Liver (tissue), 9 donors: ENCODE measurements around the gene THEM4. TPM values are rescaled to one million over a fixed set of nuclear protein-coding genes. Genes with fewer than 3 reads are reported as not detected.

Source experiments
- DNase-seq: peaks from one replicate; pipeline ENCODE4 v3.0.0-alpha.2; 2017; ENCODE audit warnings: low spot score
- H3K27ac ChIP-seq, 2 donors: one replicate each; pipeline ENCODE4 v1.7.0; 2013; ENCODE audit warnings: inconsistent platforms in 2 of 2, low read length in 2 of 2, control low read depth in 1 of 2, low read depth in 1 of 2, mild to moderate bottlenecking in 1 of 2
- H3K27me3 ChIP-seq, 4 donors: one replicate each; pipeline versions ENCODE4 v1.6.1 to v1.7.0; 2013; ENCODE audit warnings: low read length in 3 of 4, inconsistent platforms in 1 of 4, mild to moderate bottlenecking in 1 of 4, moderate library complexity in 1 of 4; ENCODE audit not compliant: control insufficient read depth in 4 of 4, insufficient read depth in 4 of 4
- H3K36me3 ChIP-seq, 4 donors: one replicate each; pipeline versions ENCODE4 v1.6.1 to v1.7.0; 2013; ENCODE audit warnings: low read length in 3 of 4, mild to moderate bottlenecking in 3 of 4, low read depth in 1 of 4, moderate library complexity in 1 of 4; ENCODE audit not compliant: control insufficient read depth in 4 of 4, insufficient read depth in 3 of 4
- H3K4me1 ChIP-seq, 4 donors: one replicate each; pipeline versions ENCODE4 v1.6.1 to v1.7.0; 2013; ENCODE audit warnings: low read length in 3 of 4, mild to moderate bottlenecking in 3 of 4, moderate library complexity in 1 of 4; ENCODE audit not compliant: control insufficient read depth in 4 of 4, insufficient read depth in 4 of 4
- H3K4me3 ChIP-seq, 3 donors: one replicate each; pipeline versions ENCODE4 v1.6.1 to v1.7.0; 2013; ENCODE audit warnings: low read length in 3 of 3, control low read depth in 1 of 3, low read depth in 1 of 3, mild to moderate bottlenecking in 1 of 3
- H3K9ac ChIP-seq, 2 donors: one replicate each; pipeline ENCODE4 v1.7.0; 2013; ENCODE audit warnings: low read length in 2 of 2, mild to moderate bottlenecking in 2 of 2, moderate library complexity in 2 of 2, control low read depth in 1 of 2, low read depth in 1 of 2
- H3K9me3 ChIP-seq, 4 donors: one replicate each; pipeline versions ENCODE4 v1.6.1 to v1.7.0; 2013; ENCODE audit warnings: low read length in 3 of 4; ENCODE audit not compliant: control insufficient read depth in 4 of 4
- EGR1 ChIP-seq, 2 donors: IDR thresholded peaks; 2 replicates each; pipeline ENCODE4 v1.6.1; 2016 to 2018; ENCODE audit warnings: antibody characterized with exemption in 2 of 2, low read depth in 2 of 2
- FOXA1 ChIP-seq: IDR thresholded peaks from 2 replicates; pipeline ENCODE4 v1.6.1; 2016; ENCODE audit warnings: antibody characterized with exemption
- FOXA2 ChIP-seq: IDR thresholded peaks from 2 replicates; pipeline ENCODE4 v1.6.1; 2016; ENCODE audit warnings: antibody characterized with exemption
- GABPA ChIP-seq, 2 donors: IDR thresholded peaks in 1 of 2; conservative IDR thresholded peaks in 1 of 2; 2 replicates each; pipeline ENCODE4 v1.6.1; 2016; ENCODE audit warnings: antibody characterized with exemption in 2 of 2, mild to moderate bottlenecking in 1 of 2, moderate library complexity in 1 of 2
- JUND ChIP-seq, 2 donors: IDR thresholded peaks; 2 replicates each; pipeline ENCODE4 v1.6.1; 2016; ENCODE audit warnings: antibody characterized with exemption in 2 of 2
- MAX ChIP-seq: IDR thresholded peaks from 2 replicates; pipeline ENCODE4 v1.6.1; 2016; ENCODE audit warnings: antibody characterized with exemption
- NR2F2 ChIP-seq: IDR thresholded peaks from 2 replicates; pipeline ENCODE4 v1.6.1; 2016; ENCODE audit warnings: antibody characterized with exemption
- RAD21 ChIP-seq, 2 donors: IDR thresholded peaks; 2 replicates each; pipeline ENCODE4 v1.6.1; 2016; ENCODE audit warnings: antibody characterized with exemption in 2 of 2, mild to moderate bottlenecking in 2 of 2
- RXRA ChIP-seq, 2 donors: IDR thresholded peaks; 2 replicates each; pipeline ENCODE4 v1.6.1; 2017 to 2018; ENCODE audit warnings: antibody characterized with exemption in 2 of 2, mild to moderate bottlenecking in 1 of 2
- YY1 ChIP-seq: IDR thresholded peaks from 2 replicates; pipeline ENCODE4 v1.6.1; 2016; ENCODE audit warnings: antibody characterized with exemption, mild to moderate bottlenecking
- WGBS: extraction: QIAGEN DNeasy Blood & Tissue Kit; methylation state at CpG from one replicate; pipeline ENCODE4 v1.1.7; 2013; 5-methylcytosine and 5-hydroxymethylcytosine counted together
- polyA plus RNA-seq, 2 donors: library from polyadenylated mRNA; stranded (reverse) in 1 of 2; unstranded in 1 of 2; fragments of 200-250 nt in 1 of 2; fragments of >200 nt in 1 of 2; fragmentation: Nextera tagmentation in 1 of 2; extraction: Ambion mirVana in 1 of 2; gene quantifications; one replicate each; pipeline versions ENCODE4 v1.2.1 to v1.2.3, GENCODE V29; 2013 to 2015
- total RNA-seq, 2 donors: library from RNA; depleted of rRNA; stranded (reverse); fragments of >200 nt; gene quantifications; one replicate each; pipeline ENCODE4 v1.2.3, GENCODE V29; 2014
- TF ChIP-seq, protein P1 (sequence below): IDR thresholded peaks from 2 replicates; pipeline ENCODE4 v1.6.1; 2016; ENCODE audit warnings: antibody characterized with exemption
- TF ChIP-seq, protein P2 (sequence below): IDR thresholded peaks from 2 replicates; pipeline ENCODE4 v1.6.1; 2016; ENCODE audit warnings: antibody characterized with exemption, mild to moderate bottlenecking
- TF ChIP-seq, protein P3 (sequence below): IDR thresholded peaks from 2 replicates; pipeline ENCODE4 v1.6.1; 2016; ENCODE audit warnings: antibody characterized with exemption
- TF ChIP-seq, protein P4 (sequence below): fragments of 150-350 bp; IDR thresholded peaks from 2 replicates; pipeline ENCODE4 v1.5.1; 2017; ENCODE audit warnings: improper control_type of control experiment, low read depth, low read length; ENCODE audit not compliant: missing input control
- donor health status: healthy.
- donor health status: healthy.
- donor health status: healthy.
- donor health status: healthy.
- donor health status: healthy.

Gene THEM4
- total and polyA plus RNA-seq, 4 donors: 6.1 to 16.2 (median 9.8) TPM

DNA sequence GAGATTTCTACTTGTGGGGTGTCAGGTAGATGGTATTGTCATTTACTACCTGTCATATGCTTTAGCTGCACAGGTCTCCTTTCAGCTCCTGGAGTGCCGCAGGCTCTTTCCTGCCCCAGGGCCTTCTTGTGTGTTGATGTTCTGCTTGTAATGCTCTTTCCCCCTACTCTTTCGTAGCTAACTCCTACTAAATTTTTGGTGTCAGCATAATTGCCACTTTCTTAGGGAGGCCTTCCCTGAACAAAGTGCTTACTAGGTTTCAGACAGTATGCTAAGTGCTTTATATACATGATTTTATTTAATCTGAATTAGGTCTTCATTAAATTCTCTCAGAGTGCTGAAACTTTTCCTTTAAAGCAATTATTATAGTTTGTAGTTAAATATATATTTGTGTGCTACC lies 4.8 kb upstream of the THEM4 start (continued):
- TF ChIP-seq, protein P1, sequence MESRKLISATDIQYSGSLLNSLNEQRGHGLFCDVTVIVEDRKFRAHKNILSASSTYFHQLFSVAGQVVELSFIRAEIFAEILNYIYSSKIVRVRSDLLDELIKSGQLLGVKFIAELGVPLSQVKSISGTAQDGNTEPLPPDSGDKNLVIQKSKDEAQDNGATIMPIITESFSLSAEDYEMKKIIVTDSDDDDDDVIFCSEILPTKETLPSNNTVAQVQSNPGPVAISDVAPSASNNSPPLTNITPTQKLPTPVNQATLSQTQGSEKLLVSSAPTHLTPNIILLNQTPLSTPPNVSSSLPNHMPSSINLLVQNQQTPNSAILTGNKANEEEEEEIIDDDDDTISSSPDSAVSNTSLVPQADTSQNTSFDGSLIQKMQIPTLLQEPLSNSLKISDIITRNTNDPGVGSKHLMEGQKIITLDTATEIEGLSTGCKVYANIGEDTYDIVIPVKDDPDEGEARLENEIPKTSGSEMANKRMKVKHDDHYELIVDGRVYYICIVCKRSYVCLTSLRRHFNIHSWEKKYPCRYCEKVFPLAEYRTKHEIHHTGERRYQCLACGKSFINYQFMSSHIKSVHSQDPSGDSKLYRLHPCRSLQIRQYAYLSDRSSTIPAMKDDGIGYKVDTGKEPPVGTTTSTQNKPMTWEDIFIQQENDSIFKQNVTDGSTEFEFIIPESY: no peak
- TF ChIP-seq RAD21 (IDR thresholded peaks at IDR 0.05) (no peak), RXRA (IDR thresholded peaks at IDR 0.05) (no peak), YY1 (no peak), EGR1 (IDR thresholded peaks at IDR 0.05; ENCODE audit: low read depth in 2 of 2) (no peak), FOXA2 (no peak), MAX (no peak), NR2F2 (no peak)

- Histone ChIP-seq H3K27ac (no peak overlapping the region), H3K27me3 (no peaks in the 10 kb centered on the region), H3K4me1 (peaks cover 3 to 16% (median 12%) of the 10 kb centered on the region in 4 donors), H3K9me3 (no peaks in the 10 kb centered on the region), H3K36me3 (no peaks in the 10 kb centered on the region), H3K4me3 (no peak overlapping the region), H3K9ac (no peak overlapping the region)
- no peak for DNase-seq
- no peak for TF ChIP-seq RAD21 (IDR thresholded peaks at IDR 0.05)
- no peak for TF ChIP-seq GABPA (IDR thresholded peaks at IDR 0.05 in 1 of 2, conservative IDR thresholded peaks at IDR 0.05 in 1 of 2)
- WGBS: 98% methylated on average over 1 of the region's 1 CpG
Measured at GRCh38 chr1:151912973-151913372, 3.7 kb upstream of the THEM4 start.

- Histone ChIP-seq H3K4me3 (no peak overlapping the region), H3K9ac (peak overlapping the region in 1 of 2 donors; percentile 79), H3K36me3 (no peaks in the 10 kb centered on the region)
Measured at GRCh38 chr1:151908228-151908691, 1.1 kb downstream of the THEM4 start.

More at GRCh38 chr1:151908228-151908691, 1.1 kb downstream of the THEM4 start:
- TF ChIP-seq GABPA (IDR thresholded peaks at IDR 0.05 in 1 of 2, conservative IDR thresholded peaks at IDR 0.05 in 1 of 2) (no peak), RXRA (IDR thresholded peaks at IDR 0.05) (no peak), YY1 (no peak), MAX (no peak), JUND (IDR thresholded peaks at IDR 0.05) (no peak), FOXA1 (no peak), FOXA2 (no peak)
- TF ChIP-seq, protein P2, sequence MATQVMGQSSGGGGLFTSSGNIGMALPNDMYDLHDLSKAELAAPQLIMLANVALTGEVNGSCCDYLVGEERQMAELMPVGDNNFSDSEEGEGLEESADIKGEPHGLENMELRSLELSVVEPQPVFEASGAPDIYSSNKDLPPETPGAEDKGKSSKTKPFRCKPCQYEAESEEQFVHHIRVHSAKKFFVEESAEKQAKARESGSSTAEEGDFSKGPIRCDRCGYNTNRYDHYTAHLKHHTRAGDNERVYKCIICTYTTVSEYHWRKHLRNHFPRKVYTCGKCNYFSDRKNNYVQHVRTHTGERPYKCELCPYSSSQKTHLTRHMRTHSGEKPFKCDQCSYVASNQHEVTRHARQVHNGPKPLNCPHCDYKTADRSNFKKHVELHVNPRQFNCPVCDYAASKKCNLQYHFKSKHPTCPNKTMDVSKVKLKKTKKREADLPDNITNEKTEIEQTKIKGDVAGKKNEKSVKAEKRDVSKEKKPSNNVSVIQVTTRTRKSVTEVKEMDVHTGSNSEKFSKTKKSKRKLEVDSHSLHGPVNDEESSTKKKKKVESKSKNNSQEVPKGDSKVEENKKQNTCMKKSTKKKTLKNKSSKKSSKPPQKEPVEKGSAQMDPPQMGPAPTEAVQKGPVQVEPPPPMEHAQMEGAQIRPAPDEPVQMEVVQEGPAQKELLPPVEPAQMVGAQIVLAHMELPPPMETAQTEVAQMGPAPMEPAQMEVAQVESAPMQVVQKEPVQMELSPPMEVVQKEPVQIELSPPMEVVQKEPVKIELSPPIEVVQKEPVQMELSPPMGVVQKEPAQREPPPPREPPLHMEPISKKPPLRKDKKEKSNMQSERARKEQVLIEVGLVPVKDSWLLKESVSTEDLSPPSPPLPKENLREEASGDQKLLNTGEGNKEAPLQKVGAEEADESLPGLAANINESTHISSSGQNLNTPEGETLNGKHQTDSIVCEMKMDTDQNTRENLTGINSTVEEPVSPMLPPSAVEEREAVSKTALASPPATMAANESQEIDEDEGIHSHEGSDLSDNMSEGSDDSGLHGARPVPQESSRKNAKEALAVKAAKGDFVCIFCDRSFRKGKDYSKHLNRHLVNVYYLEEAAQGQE: no peak
- TF ChIP-seq, protein P3, sequence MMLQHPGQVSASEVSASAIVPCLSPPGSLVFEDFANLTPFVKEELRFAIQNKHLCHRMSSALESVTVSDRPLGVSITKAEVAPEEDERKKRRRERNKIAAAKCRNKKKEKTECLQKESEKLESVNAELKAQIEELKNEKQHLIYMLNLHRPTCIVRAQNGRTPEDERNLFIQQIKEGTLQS: no peak
- TF ChIP-seq, protein P4, sequence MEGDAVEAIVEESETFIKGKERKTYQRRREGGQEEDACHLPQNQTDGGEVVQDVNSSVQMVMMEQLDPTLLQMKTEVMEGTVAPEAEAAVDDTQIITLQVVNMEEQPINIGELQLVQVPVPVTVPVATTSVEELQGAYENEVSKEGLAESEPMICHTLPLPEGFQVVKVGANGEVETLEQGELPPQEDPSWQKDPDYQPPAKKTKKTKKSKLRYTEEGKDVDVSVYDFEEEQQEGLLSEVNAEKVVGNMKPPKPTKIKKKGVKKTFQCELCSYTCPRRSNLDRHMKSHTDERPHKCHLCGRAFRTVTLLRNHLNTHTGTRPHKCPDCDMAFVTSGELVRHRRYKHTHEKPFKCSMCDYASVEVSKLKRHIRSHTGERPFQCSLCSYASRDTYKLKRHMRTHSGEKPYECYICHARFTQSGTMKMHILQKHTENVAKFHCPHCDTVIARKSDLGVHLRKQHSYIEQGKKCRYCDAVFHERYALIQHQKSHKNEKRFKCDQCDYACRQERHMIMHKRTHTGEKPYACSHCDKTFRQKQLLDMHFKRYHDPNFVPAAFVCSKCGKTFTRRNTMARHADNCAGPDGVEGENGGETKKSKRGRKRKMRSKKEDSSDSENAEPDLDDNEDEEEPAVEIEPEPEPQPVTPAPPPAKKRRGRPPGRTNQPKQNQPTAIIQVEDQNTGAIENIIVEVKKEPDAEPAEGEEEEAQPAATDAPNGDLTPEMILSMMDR: no peak
- DNase-seq: no peak
- no peak overlapping the region for H3K27ac ChIP-seq
- peaks cover 4 to 16% (median 12%) of the 10 kb centered on the region in 4 donors for H3K4me1 ChIP-seq
- H3K27me3 ChIP-seq: no peaks in the 10 kb centered on the region
- peaks cover 0 to 4% (median 0%) of the 10 kb centered on the region in 4 donors for H3K9me3 ChIP-seq
- WGBS: 83% methylated on average over 10 of the region's 10 CpGs
